ENCODE results near the gene LRIG1.

The LRIG1 gene

GRCh38 chr3:66338927-66339326, 161.9 kb downstream of the LRIG1 start:
- no peak for DNase-seq

DNA sequence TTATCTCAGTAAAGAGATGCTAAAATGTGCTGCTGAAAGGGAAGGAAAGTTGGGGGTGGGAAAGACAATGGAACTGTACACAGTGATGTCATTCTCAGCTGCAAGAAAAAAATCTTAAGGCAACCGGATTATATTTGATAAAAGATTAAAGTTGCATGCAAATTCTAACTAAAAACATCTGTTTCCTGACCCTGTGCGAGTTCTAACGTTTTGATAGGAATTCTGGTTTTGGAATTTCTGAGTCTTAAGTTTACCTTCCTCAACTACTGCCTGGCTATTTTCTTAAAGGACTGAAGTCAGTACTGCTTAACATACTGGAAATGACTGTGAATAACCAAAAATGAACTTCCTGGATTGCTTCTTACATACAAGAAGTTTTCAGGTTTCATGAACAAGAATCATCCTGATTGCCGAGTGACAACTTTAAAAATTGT, 164.5 kb downstream of the LRIG1 start:
- DNase-seq, result no peak

GRCh38 chr3:66335671-66336070, 165.2 kb downstream of the LRIG1 start:
- no peak for DNase-seq
